ENCODE results near the gene PRSS21.

The PRSS21 gene, protein sequence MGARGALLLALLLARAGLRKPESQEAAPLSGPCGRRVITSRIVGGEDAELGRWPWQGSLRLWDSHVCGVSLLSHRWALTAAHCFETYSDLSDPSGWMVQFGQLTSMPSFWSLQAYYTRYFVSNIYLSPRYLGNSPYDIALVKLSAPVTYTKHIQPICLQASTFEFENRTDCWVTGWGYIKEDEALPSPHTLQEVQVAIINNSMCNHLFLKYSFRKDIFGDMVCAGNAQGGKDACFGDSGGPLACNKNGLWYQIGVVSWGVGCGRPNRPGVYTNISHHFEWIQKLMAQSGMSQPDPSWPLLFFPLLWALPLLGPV

DNA sequence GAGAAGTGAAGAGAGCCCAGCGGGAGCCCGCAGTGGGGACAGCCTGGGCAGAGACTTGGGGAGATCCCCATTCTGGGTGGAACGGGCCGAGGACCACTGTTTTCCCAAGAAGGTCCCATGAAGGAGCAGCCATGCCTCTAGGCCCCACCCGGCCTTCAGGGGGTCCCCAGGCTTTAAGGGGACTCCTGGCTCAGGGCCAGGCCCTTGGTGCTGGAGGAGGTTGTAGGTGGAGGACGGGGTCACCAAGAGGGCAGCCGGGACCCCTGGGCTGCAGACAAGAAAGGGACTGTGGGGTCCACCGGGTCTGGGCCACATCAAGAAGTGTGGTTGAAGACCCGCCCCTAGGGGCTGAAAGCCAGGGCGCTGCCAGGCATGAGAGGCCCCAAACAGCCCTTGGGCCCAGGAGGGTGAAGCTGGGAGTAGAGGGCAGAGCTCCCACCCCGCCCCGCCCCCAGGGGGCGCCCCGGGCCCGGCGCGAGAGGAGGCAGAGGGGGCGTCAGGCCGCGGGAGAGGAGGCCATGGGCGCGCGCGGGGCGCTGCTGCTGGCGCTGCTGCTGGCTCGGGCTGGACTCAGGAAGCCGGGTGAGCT is at the start of gene PRSS21:
TSS of gene PRSS21 (plus strand) at position 487 of the 589 bp plus-strand sequence. CDS start at position 519, 32 bp downstream.
- intact Hi-C loops (cut with DNase I) = no loop called here
- peak in 1 of 42 donors; percentile 2 for DNase-seq

DNA sequence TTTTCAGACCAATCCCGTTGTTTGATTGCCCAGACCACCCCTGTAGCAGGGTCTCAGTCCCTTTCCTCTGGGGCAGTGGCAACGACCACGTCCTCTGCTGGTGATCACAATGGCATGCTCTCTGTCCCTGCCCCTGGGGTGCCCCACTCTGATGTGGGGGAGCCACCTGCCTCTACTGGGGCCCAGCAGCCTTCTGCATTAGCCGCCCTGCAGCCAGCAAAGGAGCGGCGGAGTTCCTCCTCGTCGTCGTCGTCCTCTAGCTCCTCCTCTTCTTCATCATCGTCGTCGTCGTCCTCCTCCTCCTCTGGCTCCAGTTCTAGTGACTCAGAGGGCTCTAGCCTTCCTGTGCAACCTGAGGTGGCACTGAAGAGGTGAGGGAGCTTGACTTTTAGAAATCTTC is 49.1 kb upstream of the PRSS21 start:
- intact Hi-C loops (cut with DNase I) = no loop called here

DNA sequence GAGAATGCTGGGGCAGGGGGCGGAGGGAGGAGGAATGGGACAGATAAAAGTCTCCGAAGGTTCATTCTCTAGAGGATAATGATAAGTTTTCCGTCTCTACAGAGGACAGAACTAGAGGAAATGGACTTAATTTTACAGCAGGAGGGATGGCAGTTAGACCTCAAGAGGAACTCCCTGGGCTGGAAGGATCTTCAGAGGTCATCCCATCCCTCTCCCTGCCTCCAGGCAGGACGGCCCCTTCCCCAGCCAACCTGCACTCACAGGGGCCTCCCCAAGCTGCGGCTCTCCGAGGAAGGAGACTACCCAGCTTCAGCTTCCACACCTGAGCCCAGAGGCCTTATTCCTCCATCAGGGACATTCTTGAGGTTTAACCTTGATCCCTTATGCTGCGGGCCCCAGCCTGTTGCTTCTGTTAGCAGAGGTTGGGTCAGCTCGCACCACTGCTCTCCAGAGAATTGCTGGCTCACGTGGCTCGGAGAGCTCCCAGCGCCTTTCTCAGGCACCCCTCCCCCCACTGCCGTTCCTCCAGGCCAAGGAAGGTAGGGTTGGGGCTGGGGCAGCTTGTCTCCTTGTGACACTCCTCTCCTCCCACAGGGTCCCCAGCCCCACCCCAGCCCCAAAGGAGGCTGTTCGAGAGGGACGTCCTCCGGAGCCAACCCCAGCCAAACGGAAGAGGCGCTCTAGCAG is 48.5 kb upstream of the PRSS21 start:
- DNase-seq = no peak
- intact Hi-C loops (cut with DNase I) = no loop called here

More for the DNA sequence above, 49.1 kb upstream of the PRSS21 start:
- DNase-seq = peak in 33 of 42 donors; percentile 29 to 85 (median 52)

DNA sequence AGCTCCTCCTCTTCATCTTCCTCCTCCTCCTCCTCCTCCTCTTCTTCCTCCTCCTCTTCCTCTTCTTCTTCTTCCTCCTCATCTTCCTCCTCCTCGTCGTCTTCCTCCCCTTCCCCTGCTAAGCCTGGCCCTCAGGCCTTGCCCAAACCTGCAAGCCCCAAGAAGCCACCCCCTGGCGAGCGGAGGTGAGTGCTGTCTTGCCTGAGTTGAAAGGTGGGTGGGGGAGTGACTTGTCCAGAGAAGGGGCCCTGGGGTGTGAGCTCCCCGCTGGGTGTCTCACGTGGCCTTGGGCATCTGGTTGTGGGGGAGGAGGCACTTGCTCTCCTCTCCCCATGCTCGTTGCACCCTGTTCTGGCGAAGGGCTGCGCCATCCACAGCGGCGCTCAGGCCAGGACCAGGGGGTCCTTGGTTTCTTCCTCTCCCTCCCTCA is 47.9 kb upstream of the PRSS21 start:
- no peak for DNase-seq
- intact Hi-C loops (cut with DNase I) = no loop called here

DNA sequence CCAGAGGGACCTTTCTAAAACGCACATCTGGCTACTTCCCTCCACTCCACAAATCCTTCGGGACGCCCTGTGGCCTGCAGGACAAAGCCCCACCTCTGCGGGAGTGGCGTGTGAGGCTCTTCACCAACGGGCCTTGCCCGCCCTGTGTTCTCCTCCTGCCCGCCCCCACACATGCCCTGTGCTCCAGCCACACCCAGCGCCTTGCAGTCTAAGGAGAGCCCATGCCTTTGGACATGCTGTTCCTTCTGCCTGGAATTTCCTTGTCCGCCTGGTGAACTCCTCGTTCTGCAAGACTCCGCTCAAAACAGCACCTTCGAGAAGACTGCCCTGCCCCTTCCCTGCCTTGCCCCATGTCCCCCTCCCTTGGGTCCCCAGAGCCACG is 47.4 kb upstream of the PRSS21 start:
- intact Hi-C loops (cut with DNase I) = no loop called here
- DNase-seq = no peak

DNA sequence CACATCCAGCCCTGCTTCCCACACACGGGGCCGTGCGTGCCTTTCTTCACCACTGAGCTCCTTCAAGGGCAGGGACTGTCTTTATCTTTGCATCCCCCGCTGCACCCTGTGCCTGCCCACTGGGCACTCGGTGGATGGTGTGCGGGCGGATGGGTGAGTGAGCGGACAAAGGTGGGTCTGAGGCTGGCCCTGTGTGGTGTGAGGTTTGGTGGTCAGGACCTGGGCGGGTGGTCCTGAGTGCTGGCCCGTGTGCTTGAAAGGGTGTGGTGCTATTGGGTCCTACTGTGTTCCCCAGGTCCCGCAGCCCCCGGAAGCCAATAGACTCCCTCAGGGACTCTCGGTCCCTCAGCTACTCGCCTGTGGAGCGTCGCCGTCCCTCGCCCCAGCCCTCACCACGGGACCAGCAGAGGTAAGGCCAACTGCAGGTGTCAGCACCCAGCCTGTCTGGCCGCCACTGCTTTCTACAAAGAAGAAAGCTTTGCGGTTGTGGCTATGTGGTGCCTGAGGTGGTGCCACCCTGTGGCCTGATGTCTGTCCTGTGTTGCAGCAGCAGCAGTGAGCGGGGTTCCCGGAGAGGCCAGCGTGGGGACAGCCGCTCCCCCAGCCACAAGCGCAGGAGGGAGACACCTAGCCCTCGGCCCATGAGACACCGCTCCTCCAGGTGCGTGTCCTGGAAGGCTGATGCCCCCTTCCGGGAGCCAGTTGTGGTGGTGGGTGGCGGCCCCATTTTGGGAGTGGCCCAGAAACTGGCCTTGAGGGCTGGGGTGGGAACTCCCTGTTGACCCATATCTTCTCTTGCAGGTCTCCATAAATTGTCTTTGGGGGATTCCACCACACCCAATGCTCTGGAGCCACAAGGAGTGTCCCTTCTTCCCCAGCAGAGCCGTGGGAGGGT is 46.7 kb upstream of the PRSS21 start:
- intact Hi-C loops (cut with DNase I) = no loop called here

DNA sequence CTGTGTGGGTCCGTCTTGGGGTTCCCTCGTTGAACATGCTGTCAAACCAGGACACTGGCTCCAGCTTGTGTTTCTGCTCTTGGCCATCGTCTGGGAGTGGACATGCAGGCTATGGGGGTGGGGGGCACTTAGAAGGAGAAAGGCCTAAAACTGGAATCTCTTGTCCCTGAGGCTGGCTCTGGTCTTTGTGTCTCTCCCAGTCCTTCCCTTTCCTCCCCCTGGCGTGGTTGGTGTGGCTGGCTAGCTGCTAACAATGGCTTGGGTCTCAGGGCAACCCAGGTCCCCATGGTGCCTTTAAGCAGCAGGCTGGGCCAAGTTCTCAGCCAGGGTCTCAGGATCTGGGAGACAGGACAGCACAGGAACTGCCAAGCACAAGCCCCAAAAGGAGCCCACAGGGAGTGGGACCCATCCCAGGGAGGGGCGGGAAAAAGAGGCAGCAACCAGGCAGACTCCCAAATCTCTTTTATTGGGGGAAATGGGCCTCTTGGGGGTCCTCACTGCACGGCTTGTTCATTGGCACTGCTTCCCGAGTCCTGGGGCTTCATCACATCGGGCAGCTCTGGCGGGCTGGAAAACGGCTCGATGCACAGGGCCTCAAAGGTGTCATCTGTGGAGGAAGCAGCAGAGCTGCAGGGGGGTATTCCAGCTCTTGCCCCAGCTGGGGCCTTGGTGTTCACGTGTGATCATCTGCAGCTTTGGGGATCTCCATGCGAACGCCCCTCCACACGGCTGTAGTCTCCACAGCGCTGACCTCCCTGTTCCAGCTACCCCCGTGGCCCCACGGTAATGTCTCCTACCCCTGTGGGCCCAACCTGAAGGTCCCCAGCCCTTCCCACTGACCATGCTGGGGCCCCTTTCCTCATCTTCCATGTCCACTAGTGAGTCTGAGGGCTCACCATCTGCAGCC is 45.3 kb upstream of the PRSS21 start:
- intact Hi-C loops (cut with DNase I) = no loop called here
- DNase-seq = no peak

More for the DNA sequence above, 46.7 kb upstream of the PRSS21 start:
- no peak for DNase-seq

DNA sequence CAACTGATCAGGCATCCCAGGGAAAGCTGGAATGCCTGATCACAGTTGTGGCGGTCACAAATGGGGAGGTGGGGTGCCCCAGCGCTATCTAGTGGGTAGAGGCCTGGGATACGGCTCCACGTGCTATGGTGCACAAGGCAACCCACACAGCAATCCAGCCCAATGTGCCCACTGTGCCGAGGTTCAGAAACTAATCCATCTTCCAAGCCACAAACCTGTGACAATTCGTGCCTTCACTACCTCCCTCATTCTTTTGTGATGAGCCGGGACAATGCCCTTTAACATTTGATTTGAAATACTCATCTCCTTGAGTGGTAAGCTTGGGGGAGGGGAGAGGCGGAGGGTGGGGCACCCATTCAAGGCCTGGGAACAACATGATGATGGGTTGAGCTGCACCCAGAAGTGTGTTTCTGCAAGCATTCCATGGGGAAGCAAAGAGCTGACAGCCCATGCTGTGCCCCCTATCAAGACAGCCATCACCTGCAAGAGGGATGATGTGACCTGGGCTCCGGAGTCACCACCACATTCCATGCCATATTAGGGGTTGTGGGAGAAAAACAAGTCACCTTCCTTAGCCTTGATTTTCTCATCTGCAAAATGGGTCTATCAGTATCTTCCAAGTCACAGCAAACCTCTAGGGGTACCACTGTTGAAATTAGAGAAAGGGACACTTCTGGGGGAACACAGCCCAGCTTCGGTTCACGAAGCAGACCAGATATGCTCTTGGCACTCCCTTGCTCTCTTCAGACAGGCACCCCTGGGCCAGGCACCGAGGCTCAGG is 43.7 kb upstream of the PRSS21 start:
- intact Hi-C loops (cut with DNase I) = no loop called here
- no peak for DNase-seq

DNA sequence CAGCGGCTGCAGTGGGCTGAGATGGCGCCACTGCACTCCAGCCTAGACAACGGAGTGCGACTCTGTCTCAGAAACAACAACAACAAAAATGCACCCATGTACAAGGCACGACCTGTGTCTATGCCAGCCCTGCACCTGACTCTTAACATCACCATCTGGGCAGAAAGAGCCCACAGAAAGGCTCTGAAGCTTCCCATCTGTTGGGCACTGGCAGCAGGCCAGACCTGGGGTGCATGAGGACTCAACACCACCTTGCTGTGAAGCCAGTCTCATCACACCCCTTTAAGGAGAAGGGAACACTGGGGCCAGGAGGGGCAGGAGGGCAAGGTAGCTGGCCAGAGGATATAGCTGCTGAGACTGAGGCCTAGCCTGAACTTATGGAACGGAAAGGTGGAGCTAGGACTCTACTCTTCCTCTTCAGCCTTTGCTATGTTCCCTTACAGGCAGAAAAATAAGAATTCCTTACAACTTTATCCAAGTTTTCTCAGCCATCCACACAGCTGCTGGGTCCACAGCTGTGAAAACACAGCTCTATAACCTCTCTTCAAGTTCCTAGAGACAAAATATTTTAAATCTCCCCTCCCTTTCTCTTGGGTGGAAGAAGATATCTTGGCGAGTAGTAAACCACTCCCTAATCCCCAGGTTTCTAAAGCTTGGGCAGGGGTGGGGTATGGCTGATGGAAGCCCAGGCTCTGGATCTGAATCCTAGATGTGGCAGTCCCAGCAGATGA is 42.7 kb upstream of the PRSS21 start:
- no peak for DNase-seq
- intact Hi-C loops (cut with DNase I) = no loop called here

DNA sequence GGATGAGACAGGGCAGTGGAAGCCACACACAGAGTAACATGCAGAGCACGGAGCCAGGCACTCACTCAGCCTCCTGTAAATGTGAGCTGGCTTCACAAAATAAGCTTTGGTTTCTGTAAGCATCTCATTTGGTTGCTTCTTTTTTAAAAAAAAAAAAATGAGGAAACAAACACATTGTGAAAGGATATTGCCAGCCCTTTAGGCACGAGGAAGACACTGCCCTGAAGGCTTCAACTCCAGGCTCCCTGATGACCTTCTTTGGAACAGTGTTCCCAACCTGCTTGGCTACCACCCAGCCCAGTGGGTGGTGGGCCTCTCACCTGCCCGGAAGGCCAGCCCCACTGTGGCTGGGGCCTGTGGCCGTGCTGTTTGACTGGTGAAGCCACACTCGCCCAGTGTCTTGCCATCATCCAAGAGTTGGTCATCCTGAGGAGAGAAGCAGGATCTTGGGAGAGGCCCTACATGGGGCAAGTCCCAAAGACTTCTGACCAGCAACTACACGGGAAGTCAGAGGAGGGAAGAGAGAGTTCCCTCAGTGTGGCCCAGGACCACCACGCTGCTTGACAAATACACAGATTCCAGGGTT is 41.8 kb upstream of the PRSS21 start:
- intact Hi-C loops (cut with DNase I) = no loop called here
- no peak for DNase-seq

DNA sequence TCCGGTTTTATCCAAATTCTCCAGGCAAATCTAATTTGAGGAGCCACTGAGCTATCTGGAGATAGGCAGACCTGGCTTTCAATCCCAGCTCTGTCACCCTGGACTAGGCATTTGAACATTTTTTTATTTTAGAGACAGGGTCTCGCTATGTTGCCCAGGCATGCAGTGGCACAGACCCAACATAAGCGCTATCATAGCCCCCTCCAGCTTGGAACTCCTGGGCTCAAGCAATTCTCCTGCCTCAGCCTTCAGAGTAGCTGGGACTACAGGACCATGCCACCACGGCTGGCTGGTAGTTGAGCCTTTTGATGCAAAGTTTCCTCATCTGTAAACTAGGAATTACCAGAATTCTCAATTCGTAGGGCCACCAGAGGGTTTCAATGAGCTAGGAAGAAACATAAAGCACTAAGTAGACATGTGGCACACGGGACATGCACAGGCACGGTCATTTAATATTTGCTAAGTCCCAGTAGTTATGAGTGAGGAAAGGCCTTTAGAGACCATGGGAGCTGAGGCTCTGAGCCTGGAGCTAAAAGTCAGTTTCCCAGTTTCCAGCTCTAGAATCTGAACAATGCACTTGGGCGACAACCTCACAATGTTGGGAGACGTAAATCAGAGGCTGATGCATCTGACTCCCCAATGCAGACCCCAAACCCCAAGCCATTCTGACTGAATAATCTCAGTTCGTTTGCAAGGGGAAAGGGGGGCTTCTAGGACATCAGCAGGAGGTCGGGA is 41.1 kb upstream of the PRSS21 start:
- DNase-seq = no peak
- intact Hi-C loops (cut with DNase I) = no loop called here

DNA sequence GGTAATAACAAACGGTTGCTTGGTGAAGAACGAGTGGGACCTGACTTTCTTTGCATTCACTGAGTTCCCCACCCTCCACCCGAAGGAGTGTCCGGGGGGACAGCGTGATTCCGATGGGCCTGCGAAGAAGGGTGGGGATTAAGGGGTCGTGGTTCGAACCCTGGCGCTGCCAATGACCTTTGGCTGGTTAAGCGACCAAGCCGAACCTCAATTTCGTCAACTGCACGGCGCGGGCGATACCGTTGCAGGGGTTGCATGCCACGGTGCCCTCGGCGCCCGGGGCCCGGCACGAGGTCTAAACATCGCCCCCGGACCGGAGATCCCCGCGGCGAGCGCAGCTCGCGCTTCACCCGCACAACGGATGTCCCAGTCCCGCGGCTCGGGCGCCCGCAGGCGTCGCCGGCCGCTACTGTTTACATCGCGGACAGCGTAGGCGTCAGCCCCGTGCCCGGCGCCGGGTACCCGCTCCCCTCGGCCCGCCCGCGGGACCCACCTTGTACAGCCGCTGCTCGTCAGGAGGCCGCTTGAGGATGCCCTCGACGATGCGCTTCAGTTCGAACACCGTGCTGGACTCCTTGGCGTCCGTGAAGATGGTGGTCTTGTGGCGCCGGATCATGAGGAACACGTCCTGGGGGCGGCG is 40.4 kb upstream of the PRSS21 start:
- DNase-seq = peak in 8 of 42 donors; percentile 15 to 51 (median 34)
- intact Hi-C loops (cut with DNase I) = loop anchor here (1.0 kb wide), 1 partner anchor 24 kb away; the partner anchor contains the start of gene SRRM2

DNA sequence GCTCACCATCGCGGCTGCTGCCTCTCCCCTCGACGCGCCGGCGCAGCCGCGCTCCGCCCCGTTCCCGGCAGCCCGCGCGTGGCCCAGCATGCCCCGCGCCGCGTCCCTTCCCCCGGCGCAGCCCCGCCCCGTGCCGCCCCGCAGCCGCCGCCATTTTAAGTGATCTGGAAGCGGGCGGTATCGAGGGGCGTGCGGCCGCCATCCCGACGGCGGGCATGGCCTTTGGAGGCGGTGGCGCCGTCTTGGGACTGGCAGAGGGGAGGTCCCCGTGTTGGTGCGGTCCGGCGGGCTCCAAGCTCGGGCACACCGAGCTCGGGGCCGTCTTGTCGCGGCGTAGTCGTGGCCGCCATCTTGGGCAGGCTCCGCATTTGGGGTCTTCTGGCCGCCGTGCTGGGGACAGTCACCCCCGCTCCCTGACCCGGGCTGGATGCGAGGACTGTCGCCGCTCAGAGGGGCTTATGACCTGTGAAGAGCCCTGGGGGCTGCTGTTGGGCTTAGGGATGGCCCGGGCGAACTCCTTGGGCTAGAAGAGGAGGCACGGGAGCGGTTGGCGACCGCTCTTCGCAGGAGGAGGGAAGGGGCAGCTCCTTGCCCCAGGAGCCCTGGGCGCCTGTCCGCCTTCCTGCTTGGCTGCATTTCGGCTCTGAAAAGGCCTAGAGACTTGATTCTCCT is 39.7 kb upstream of the PRSS21 start, which contains the start of gene ELOB:
TSS of gene ELOB (minus strand) at position 50 of the 672 bp plus-strand sequence. CDS start at position 9, 41 bp downstream.
- peak; percentile 44 to 93 (median 85) for DNase-seq
- intact Hi-C loops (cut with DNase I) = loop anchor here (1.0 kb wide), 1 partner anchor 25 kb away; the partner anchor contains the start of gene SRRM2

DNA sequence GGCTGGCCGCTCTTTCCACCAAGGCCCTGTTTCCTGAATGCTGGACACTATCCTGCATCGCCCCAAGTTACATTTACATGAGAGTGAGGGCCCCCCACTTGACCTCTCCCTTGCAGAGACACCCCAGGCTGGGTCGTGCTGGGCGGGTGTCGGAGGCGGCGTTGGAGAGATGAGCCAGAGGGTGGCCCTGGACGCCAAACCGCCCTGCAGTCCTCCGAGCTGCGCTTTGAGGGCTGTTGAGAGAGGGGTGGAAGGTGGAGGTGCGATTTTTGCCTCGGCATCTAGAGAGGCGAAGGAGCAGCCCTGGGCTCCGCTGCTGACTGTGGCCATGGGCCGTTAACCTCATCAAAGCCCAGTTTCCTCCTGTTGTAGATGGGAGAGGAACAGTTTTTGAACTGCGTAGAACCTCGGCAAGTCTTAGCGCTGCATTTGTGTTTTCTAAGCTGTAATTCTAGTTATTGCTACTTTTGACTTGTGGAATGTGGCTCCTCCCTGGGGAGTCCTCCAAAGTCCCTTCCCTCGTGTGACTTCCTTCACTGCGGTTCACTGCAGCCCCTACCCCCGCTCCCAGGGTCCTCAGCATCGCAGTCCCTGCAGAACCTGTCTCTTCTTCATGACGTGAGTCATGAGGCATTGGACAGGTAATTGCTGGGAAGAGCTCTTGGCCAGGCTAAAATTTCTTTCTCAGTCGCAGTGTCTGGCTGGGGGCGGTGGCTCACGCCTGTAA is 39.0 kb upstream of the PRSS21 start:
- peak in 19 of 42 donors; percentile 15 to 59 (median 35) for DNase-seq
- intact Hi-C loops (cut with DNase I) = loop anchor here (1.0 kb wide), 1 partner anchor 26 kb away; the partner anchor contains the start of gene SRRM2

Data from head of caudate nucleus (tissue), 42 donors.